ENCODE results near the gene RFX4.

DNA sequence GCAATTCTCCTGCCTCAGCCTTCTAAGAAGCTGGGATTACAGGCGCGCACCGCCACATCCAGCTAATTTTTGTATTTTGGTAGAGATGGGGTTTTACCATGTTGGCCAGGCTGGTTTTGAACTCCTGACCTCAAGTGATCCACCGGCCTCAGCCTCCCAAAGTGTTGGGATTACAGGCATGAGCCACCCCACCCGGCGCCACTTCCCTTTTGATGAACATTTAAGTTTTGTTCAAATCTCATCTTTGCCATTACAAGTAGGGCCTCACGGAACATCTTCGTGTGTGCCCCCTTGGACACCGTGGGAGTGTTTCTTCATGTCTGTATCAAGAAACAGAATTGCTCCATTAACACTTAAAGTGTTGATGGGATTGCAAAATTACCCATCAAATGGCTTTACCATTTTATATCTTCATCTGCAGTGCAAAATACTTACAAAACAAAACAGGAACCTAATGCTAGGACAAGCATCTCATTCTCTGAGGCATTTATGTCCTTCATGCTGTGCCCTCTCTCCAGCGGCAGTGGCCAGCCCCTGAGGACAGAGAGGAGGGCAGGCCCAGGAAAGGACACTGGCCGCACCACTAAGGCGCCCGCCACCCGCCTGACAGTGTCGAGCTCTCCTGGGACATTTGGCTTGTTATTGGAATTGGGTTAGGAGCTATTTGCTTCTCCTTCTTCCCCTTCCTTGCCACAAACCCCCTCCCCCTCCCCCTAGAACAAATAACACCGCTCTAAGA is 61.7 kb downstream of the RFX4 start:
- TF ChIP-seq, protein P1, sequence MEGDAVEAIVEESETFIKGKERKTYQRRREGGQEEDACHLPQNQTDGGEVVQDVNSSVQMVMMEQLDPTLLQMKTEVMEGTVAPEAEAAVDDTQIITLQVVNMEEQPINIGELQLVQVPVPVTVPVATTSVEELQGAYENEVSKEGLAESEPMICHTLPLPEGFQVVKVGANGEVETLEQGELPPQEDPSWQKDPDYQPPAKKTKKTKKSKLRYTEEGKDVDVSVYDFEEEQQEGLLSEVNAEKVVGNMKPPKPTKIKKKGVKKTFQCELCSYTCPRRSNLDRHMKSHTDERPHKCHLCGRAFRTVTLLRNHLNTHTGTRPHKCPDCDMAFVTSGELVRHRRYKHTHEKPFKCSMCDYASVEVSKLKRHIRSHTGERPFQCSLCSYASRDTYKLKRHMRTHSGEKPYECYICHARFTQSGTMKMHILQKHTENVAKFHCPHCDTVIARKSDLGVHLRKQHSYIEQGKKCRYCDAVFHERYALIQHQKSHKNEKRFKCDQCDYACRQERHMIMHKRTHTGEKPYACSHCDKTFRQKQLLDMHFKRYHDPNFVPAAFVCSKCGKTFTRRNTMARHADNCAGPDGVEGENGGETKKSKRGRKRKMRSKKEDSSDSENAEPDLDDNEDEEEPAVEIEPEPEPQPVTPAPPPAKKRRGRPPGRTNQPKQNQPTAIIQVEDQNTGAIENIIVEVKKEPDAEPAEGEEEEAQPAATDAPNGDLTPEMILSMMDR (IDR thresholded peaks at IDR 0.05; ENCODE audit: low read length) = no peak
- TF ChIP-seq EZH2phosphoT487 (IDR thresholded peaks at IDR 0.05; ENCODE audit: low read length) = no peak

Data from MM.1S (cell line).